HT-29 (cell line): ENCODE data around the gene RPH3AL. TPM values are rescaled to one million over a fixed set of nuclear protein-coding genes. Genes with fewer than 3 reads are reported as not detected.
"Not testable (repeated sequence)": the region's sequence is repeated elsewhere in the genome, so short reads cannot be mapped to it uniquely, and the experiment has no call there.

Source experiments
- DNase-seq: peaks from one replicate; pipeline ENCODE4 v3.0.0-alpha.2; 2015; ENCODE audit warnings: low spot score
- total RNA-seq: library from RNA; depleted of rRNA; stranded (reverse); fragments of >200 nt; shearing (Covaris generic); gene quantifications from 2 replicates; pipeline ENCODE4 v1.2.3, GENCODE V29; 2014

The RPH3AL gene
- total RNA-seq, 1 experiment from 2014 or later, result 33.7 TPM

GRCh38 chr17:238071-238963 is 114.3 kb downstream of the RPH3AL start:
- DNase-seq, result no peak

GRCh38 chr17:237406-237955 is 115.1 kb downstream of the RPH3AL start:
- DNase-seq, result no peak

GRCh38 chr17:236641-237405 is 115.8 kb downstream of the RPH3AL start:
- no peak for DNase-seq

GRCh38 chr17:235831-236640 is 116.6 kb downstream of the RPH3AL start:
- DNase-seq, result no peak

GRCh38 chr17:234994-235830 is 117.4 kb downstream of the RPH3AL start:
- not testable (repeated sequence) for DNase-seq

GRCh38 chr17:234163-234993 is 118.2 kb downstream of the RPH3AL start:
- DNase-seq, result peak; percentile 3

- DNase-seq, result no peak
Measured at GRCh38 chr17:233473-233941, 119.1 kb downstream of the RPH3AL start.

GRCh38 chr17:231966-232807 is 120.4 kb downstream of the RPH3AL start:
- DNase-seq, result no peak

- no peak for DNase-seq
Measured at GRCh38 chr17:231191-231965, 121.2 kb downstream of the RPH3AL start.

GRCh38 chr17:230395-230770 is 122.2 kb downstream of the RPH3AL start:
- no peak for DNase-seq

- DNase-seq, result no peak
Measured at GRCh38 chr17:229709-230394, 122.8 kb downstream of the RPH3AL start.

GRCh38 chr17:228951-229708 is 123.5 kb downstream of the RPH3AL start:
- no peak for DNase-seq

- no peak for DNase-seq
Measured at GRCh38 chr17:227946-228615, 124.5 kb downstream of the RPH3AL start.

- no peak for DNase-seq
Measured at GRCh38 chr17:227078-227945, 125.3 kb downstream of the RPH3AL start.
